Kidney glomerular epithelial cell (primary cell): ENCODE results near the gene ARHGEF7.

Source experiments
- DNase-seq: peaks from one replicate; lab custom pipeline; 2025; lab: John Stamatoyannopoulos, UW

ARHGEF7 gene

DNA sequence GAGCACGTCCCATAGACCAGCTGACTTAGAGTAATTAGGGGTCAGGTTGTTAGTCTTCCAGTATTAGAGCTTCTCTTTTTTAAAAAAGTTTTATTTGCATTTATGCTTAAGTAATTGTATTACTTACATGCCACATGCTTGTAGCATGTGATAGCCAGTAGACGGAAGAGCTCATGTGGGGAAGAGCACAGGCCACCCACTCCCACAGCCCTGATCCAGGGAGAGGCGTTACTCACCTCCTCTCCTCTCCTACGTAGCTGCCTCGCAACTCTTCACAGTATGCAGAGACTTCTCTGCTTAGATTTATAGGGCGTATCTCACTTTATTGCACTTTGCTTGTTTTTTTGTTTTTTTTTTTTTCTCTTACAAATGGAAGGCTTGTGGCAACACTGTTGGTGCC lies 110.1 kb downstream of the ARHGEF7 start:
- no peak for DNase-seq

DNA sequence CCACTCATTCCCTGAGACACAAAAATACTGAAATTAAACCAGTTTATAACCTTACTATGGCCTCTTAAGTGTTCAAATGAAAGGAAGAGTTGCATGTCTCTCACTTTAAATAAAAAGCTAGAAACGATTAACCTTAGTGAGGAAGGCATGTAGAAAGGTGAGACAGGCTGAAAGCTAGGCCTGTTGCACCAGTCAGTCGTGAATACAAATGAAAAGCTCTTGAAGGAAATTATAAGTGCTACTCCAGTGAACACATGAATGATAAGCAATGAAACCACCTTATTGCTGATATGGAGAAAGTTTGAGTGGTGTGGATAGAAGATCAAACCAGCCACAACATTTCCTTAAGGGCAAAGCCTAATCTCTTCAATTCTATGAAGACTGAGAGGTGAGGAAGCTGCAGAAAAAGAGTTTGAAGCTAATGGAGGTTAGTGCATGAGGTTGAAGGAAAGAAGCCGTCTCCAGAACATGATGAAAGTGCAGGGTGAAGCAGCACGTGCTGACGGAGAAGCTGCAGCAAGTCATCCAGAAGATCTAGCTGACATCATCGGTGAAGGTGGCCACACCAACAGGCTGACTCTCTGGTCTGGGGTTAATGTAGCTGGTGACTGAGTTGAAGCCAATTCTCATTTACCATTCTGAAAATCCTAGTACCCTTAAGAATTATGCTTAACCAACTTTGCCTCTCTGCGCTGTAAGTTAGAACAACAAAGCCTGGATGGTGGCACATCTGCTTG lies 110.9 kb downstream of the ARHGEF7 start:
- no peak for DNase-seq

DNA sequence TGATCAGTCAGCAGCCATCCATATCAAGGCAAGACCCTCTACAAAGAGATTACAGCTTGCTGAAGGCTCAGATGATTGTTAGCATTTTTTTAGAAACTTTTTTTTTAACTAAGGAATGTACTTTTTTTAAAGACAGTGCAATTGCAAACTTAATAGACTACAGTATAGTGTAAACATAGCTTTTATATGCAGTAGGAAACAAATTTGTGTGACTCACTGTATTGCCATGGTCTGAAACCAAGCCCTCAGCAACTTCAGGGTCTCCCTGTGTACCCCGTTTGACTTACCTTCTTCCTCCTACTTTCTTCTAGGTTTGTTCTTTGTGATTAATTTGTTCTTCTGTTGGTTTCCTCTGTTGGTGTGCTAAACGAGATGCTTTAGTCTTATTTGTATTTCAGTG lies 112.3 kb downstream of the ARHGEF7 start:
- DNase-seq, result no peak

DNA sequence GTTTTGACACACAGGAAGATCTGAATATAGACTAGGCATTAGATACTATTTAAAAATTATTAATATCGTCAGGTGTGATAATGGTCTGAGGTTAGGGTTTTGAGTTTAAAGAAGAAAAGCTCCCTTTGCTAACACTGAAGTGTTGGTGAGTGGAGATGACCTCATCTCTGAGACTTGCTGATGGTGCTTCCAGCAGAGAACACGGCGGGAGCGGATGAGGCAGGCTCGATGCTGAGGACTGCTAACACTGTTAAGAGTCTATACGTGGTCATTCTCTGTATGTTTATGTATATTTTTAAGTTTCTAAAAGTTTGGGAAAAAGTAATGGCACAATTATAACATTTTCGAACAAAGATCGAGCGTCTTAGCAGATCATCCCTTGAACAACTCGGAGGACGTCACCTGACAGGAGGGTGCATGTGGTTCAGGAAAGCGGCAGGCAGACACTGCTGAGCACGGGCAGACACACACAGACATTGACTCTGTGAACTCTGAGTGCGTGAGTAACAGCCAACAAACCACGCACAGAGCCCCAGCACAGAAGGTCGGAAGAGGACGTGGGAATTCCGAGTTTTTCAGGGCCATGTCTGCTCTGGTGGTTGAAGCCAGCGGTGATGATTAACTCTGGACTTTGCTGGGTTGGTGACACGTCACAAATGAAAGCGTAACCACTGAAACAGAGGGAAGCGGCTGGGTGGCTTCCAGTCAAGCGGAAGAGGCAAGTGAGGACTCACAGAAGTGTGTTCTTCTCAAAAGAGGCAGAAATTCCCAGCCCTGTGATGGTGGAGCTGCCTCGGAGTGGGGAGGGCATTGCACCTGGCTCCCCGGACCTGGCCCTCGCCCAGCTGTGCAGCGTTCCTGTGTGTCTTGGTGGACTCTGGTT lies 113.4 kb downstream of the ARHGEF7 start:
- peak; percentile 76 for DNase-seq

DNA sequence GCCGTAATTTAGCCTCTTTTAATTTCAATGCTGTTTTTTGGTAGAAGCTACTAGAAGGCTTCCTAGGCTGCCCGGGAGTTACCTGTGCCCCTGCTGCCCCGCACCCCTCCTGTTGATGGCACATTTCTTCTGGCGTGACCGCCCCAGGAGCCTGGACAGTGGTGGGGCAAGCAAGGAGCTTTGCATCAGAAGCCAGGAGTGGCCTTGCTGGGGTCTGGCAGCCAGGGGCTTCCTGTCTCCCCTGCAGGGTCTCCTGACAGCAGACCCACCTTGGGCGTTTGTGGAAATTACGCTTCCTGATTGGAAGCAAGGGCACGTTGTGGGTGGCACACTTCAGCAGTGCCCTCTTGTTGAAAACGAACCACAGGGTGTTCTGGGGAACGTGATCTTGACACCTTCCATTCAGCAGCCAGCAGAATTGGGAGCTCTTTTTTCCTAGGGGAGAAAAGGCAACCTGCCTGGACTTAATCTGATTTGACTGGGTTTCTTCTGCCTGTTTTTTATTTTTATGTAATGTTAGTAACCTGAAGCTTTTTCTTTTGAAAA lies 115.3 kb downstream of the ARHGEF7 start:
- no peak for DNase-seq

DNA sequence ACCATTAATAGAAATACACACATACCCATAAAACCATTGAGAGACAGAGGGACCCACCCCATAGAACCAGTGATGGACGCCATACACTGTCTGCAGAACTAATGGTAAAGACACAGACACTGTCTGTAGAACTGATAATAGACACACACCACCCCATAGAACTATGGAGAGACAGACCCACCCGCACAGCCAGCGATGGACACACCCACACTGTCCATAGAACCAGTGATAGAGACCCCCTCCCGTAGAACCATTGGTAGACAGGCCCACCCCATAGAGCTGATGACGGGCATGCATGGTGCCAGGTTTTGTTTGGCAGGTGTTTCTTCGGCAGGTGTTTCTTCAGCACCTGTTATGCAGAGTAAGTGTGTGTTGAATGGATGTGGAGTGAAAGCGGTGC lies 117.1 kb downstream of the ARHGEF7 start:
- no peak for DNase-seq

DNA sequence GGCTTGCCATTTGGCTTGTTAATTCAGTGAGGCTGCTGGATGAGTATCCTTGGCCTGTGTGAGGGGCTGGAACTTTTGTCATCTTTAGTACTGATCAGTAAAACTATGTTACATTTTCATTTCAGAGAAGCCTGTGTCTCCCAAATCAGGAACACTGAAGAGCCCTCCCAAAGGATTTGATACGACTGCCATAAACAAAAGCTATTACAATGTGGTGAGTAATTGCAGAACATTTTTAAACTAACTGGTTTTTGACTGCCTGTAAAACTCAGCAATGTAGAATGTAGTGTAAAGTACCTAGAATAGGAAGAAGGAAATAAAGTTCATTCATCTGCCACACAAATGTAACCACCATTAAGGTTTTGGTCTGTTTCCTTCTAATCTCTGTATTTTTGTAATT lies 118.0 kb downstream of the ARHGEF7 start:
- no peak for DNase-seq

DNA sequence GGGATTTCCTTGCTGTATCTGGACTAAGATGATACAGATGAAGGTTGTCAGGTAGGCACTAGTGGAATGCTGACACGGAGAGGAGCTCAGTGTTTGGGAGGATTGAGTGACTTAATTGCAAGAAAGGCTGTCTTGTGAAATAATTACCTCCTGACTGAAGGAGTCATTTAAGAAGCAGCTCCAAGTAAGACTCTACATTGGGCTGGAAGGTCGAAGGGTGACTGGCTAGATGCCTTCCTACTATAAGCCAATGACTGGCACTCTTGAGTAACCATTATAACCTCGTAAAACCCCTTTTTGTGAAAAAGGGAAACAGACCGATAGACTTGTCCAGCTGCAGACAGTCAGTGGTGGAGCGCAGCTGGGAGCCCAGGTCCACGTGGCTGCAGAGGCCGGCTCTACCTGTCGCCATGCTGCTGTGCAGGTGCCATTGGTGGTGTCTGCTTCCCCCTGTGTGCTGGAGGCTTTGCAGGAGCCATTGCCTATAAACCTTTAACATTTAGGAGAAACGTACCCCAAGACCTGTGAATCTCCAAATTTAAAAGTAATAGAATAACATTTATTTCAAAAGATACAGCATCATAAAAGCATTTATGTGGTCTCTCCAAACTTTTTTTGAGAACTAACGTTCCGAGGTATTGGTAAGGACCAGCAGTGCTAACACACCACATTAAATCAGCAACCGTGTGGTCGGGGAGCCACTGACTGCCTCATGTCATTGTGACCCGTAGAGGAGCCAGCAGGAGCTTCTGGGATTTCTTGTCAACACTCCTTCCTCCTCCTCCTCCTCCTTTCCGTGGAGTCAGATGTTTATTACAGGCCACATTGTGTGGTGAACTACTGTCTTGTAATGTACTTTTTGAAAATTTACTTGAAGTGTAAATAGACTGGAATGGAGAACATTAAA lies 124.9 kb downstream of the ARHGEF7 start:
- DNase-seq, result no peak

DNA sequence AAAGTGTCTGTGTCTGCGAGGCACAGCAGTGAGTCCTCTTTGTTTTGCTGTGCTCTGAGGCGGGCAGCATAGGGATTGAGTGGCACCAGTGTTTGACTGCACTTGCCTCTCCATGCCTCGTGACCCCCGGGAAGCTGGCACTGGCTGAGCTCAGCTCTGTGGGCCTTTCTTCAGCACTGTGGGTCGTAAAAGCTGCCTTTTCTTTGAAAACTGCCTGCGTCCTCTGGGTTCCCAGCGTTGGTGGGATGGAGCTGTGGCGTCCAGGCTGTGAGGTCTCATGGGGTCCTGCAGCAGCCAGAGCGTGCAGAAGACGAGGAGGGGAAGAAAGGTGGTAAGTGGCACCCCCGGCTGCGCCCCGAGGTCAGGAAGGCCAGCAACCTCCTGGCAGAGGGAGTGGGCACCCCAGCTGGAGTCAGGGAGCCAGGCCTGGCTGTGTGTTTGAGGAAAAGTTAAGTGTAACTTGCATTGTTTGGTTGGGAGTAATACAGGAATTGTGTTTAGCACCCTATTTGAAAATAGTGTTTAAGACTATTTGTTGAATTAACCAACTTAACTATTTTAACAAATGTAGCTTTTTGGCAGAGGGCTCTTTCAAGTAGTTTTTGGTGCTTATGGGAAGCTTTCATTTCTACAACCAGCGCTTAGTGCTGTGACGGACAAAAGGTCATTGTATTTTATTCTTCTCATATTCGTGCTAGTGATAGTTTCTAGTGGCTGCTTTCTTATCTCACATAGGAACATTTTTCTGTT lies 126.1 kb downstream of the ARHGEF7 start:
- DNase-seq, result no peak

DNA sequence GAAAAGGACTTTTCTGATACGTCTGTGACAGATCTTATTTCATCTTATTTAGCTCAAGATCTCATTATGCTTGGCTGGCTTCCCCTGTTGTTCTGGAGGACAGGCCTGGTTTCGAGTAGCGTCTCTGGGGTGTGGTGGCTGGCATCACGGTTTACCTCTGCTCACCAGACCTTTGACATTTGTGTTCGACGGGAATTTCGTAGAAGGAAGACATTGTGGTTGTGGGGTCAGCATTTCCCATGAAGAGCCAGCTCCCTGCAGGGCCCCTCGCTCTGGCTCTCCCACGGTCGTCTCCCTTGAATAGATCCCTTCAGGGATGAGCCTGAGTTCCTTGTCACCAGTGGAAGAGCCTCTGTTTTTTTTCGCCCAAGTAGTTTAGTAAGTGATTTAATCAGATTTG lies 126.8 kb downstream of the ARHGEF7 start:
- DNase-seq, result no peak

DNA sequence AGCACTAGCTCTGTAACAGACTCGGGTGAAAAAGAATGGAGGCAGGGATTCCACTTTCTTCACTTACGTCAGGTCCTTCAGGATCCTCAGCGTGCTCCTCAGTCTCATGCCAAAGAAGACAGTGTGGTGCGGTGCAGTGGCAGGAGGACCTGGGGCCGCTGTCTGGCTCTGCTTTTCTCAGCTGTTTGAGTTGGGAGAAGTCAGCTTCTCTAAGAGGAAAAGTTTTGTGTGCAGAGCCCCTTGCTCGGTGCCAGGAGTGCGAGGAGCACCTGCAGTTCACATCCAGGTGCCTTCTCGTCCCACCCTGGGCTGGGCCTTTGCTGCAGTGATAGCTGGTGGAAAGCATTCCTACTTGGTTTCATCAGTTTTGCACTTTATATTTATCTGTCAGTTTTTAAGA lies 127.5 kb downstream of the ARHGEF7 start:
- no peak for DNase-seq

DNA sequence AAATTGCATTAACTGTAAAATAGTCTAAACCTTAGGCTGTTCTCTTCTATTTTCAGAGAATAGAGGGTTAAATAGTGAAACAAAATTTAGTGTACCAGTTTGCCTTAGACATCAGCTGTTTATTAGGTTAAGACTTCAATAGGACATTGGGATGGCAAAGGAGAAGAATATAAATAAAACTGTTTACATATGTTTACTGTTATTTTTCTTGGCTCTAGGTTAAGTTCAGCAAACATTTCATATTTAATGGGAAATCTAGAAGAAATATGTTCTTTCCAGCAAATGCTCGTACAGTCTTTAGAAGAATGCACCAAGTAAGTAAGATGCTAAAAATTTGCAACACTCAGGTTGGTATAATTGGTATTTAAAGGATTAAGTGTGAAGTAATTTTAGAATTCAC lies 128.9 kb downstream of the ARHGEF7 start:
- no peak for DNase-seq

DNA sequence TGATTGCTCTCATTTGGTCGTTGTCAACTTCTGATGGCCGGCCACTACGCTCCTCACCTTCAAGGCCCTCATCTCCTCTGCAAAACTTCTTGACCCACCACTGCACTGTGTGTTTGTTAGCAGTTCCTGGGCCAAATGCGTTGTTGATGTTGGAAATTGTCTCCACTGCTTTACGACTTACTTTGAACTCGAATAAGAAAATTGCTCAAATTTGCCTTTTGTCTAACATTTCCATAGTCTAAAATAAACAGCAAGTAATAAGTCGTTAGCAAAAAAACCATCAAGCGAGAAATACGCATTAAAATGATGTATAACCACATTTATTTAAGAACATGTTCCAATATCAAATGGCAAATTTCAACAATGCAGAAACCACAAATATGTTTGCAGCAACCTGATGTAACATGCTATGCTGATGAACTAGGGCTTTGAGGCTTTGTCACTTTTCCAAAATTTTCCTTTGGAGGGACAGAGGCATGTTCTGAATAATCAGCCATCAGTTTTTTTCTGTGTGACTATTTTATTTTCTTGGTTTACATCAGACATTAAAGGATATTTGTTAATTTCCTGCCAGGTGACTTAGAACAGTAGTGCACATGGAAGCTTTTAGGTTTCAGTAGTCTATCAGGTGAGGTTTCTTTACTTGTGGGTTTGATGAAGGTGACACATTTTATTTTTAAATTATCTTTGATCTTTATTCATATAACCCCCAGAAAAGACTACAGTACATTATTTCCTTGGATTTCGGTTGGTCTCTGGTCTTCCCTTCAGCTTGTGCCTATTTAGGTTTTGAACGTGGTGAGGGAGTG lies 130.7 kb downstream of the ARHGEF7 start:
- DNase-seq, result no peak

DNA sequence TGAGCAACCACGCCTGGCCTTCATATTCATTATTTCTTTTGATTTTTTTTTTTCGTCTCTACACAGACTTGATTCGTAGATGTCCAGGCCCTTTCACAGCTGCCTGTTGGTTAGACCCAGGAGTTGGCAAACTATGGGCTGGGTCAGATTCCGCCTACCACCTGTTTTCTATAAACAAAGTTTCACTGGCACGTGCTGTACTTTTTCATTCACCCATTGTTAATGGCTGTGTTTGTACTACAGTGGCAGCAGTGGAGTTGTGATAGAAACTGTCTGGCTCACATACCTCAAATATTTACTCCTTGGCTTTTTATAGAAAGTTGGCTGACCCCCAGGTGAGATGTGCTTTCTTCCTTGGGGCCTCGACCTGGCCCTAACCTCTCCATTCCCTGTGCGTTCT lies 132.4 kb downstream of the ARHGEF7 start:
- no peak for DNase-seq

DNA sequence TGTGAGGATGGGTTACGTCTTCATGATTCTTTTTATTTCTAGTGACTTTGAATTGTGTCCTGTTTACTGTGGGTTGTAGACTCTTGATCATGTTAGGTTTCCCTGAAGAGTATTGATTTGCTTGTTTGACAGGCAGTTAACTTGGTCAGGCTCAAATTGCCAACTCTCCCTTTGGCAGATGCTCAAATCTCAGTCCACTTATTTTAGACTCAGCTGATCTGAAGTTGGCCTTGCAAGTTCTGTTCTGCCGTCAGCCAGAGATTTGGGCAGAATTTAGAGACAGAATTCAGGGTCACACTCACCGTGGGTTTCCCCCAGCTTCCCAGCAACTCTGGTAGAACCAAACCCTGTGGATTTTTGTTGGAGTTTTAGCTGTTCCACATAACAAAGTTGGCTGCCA lies 133.7 kb downstream of the ARHGEF7 start:
- no peak for DNase-seq

DNA sequence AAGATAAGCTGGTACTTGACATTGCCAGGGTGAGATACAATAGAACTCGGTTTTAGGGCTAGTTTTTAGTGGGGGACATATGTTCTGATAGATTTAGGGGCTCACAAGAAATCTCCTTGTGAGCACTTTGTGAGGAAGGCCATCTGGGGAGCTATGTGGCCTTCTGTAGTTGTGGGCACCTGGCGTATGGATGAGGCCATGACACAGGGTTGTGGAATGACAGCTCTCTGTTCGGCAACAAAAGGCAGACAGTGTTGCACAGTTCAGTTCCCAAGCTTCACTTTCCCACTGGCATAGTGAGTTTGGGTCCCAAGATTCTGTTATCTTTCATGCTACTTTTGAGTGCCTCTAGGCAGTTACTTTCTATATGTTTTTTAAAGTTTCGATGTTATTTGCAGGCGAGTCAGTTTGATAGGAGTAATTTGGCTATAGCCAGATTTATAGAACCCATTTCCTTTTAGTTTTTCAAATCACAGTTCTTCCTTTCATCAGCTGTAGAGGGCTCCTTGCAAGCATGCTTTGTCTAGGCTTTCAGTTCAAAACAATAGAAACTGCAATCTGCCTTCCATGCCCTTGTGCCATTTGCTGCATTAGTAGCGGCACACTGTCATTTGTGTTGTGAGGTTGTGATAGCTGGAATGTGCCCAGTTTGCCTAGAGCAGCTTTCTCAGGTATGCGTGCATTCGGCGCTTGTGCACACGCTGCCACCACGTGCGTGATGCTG lies 134.7 kb downstream of the ARHGEF7 start:
- no peak for DNase-seq

DNA sequence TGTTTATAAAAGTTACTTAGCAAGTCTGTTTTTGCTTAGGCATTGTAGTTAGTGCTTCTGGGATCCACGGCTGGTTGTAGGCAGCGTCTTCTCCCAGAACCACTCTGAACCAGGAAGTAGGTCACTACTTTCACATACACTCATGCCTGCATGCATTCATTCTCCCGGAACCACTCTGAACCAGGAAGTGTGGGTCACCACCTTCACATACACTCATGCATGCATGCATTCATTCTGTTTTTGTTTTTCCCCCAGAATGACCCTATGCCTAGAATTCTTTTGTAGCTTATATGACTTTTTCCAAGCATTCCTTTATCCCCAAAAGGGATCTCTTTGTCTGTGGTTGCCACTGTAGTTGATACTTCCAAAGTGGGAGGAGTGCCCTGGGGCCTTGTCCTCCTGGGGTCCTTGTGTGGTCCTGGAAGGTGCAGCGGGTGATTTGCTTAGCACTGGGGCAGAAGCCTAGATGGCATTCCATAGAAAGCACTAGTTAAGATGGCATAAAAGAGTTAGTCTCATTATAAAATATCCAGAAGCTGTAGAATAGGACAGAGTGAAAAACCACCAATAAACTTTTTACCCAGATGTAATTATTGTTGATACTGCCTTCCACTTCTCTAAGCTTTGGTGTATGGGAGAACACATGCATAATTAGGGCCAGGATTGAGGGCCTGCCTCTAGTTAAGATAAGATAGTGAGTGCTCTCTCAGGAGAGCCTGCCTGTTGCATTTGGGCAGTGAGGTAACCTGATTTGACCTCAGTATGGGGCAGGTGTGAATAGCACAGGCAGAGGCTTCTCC lies 136.7 kb downstream of the ARHGEF7 start:
- DNase-seq, result no peak

DNA sequence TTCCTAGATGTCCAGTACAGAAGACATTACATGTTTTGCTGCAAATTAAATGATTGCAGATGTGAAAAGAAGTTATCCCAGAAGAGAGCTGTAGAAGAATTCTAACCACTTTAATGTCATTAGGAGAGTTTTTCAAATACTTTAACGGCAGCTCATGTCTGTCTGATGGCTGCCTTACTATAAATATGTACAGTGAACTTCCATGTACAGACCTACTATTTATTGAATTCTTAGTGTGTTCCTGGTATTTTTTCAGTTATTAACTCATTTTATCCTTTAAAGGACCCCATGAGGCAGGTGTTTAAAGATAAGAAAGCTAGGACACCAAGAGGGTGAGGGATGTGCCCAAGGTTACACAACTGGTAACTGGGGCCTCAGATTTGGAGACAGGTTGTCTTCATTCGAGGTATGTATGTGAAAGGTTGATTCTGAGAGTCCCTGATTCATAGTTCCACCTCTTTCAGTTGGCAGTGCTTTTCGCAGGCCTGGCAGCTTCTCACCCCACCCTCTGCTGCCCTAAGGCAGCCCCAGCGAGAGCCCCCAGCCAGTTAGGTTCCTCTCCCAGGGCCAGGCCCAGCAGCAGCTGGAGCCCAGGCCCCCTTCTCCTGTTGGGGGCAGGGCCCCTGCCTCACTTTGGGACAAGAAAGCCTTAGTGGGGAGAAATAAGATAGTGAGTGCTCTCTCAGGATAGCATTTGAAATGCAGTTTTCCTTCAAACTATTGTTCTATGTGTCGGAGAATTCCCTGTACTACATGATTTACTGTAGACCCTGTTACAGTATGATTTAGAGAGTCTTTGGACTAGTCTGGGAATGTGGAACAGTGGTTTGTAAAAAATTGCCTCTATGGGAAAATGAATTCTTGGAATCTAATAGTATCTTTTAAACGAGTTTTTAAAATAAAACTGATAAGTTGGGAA lies 137.6 kb downstream of the ARHGEF7 start:
- DNase-seq, result no peak
